ENCODE measurements around the gene COL18A1.

- TF ChIP-seq, protein P1, sequence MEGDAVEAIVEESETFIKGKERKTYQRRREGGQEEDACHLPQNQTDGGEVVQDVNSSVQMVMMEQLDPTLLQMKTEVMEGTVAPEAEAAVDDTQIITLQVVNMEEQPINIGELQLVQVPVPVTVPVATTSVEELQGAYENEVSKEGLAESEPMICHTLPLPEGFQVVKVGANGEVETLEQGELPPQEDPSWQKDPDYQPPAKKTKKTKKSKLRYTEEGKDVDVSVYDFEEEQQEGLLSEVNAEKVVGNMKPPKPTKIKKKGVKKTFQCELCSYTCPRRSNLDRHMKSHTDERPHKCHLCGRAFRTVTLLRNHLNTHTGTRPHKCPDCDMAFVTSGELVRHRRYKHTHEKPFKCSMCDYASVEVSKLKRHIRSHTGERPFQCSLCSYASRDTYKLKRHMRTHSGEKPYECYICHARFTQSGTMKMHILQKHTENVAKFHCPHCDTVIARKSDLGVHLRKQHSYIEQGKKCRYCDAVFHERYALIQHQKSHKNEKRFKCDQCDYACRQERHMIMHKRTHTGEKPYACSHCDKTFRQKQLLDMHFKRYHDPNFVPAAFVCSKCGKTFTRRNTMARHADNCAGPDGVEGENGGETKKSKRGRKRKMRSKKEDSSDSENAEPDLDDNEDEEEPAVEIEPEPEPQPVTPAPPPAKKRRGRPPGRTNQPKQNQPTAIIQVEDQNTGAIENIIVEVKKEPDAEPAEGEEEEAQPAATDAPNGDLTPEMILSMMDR (IDR thresholded peaks at IDR 0.05 in 8 of 11, conservative IDR thresholded peaks at IDR 0.05 in 3 of 11), result no peak
- TF ChIP-seq POLR2A (IDR thresholded peaks at IDR 0.05) (no peak), POLR2AphosphoS5 (IDR thresholded peaks at IDR 0.05) (no peak)
Observed at GRCh38 chr21:45496151-45496967, 91.4 kb downstream of the COL18A1 start.

All from spleen (tissue), 7 donors.